Stimulated activated CD4-positive, alpha-beta T cell treated with anti-CD3 and anti-CD28 coated beads, Interleukin-4, amount 100 ng/mL, for 1 hour (primary cell): ENCODE measurements around the gene PRUNE1.

ENCODE experiments used
- DNase-seq: peaks from one replicate; pipeline ENCODE4 v3.0.0-alpha.2; 2020

Gene PRUNE1

GRCh38 chr1:151054971-151055547 lies 46.8 kb downstream of the PRUNE1 start:
- DNase-seq: no peak

GRCh38 chr1:151055581-151055980 lies 47.3 kb downstream of the PRUNE1 start:
- no peak for DNase-seq

GRCh38 chr1:151056149-151056548 lies 47.9 kb downstream of the PRUNE1 start:
- no peak for DNase-seq

- no peak for DNase-seq
These were observed 50.4 kb downstream of the PRUNE1 start for GRCh38 chr1:151058692-151059091.

- peak; percentile 85 for DNase-seq
These were observed 51.1 kb downstream of the PRUNE1 start, which contains the start of gene CDC42SE1 for GRCh38 chr1:151059109-151060006. TSS of gene CDC42SE1 (minus strand) at chr1:151059622. CDS start at chr1:151055730, 3,892 bp downstream.

GRCh38 chr1:151060007-151060656 lies 51.9 kb downstream of the PRUNE1 start, which contains the start of gene MLLT11:
TSS of gene MLLT11 (plus strand) at chr1:151060397. CDS start at chr1:151067225, 6,828 bp downstream.
- DNase-seq: no peak

GRCh38 chr1:151060657-151061421 lies 52.6 kb downstream of the PRUNE1 start:
- no peak for DNase-seq

GRCh38 chr1:151061704-151062103 lies 53.5 kb downstream of the PRUNE1 start:
- DNase-seq: no peak

- DNase-seq: no peak
These were observed 54.6 kb downstream of the PRUNE1 start for GRCh38 chr1:151062741-151063371.

- DNase-seq: no peak
These were observed 56.9 kb downstream of the PRUNE1 start for GRCh38 chr1:151065089-151065645.

- DNase-seq: no peak
These were observed 58.9 kb downstream of the PRUNE1 start for GRCh38 chr1:151067185-151067584.

GRCh38 chr1:151069103-151069486 lies 60.8 kb downstream of the PRUNE1 start:
- DNase-seq: no peak

- peak; percentile 87 for DNase-seq
These were observed 62.4 kb downstream of the PRUNE1 start, which contains the start of gene GABPB2 for GRCh38 chr1:151070474-151071276. TSS of gene GABPB2 (plus strand) at chr1:151070761. CDS start at chr1:151088190, 17,429 bp downstream.

- DNase-seq: no peak
These were observed 64.0 kb downstream of the PRUNE1 start for GRCh38 chr1:151072224-151072623.
